Activated CD8-positive, alpha-beta memory T cell treated with anti-CD3 and anti-CD28 coated beads, Interleukin-2, amount 10 ng/mL, durations not matched to agents 7 days and 5 days (primary cell): Measurements from ENCODE around the gene EFHD1. TPM values are rescaled to one million over a fixed set of nuclear protein-coding genes. Genes with fewer than 3 reads are reported as not detected.
"Not testable (repeated sequence)": the region's sequence is repeated elsewhere in the genome, so short reads cannot be mapped to it uniquely, and the experiment has no call there.

ENCODE experiments used
- ATAC-seq: fragments of 150-1000 bp; cut with Tn5 transposase; one replicate; pipeline ENCODE4 v1.10.0; 2021; ENCODE audit warnings: moderate library complexity
- CTCF ChIA-PET: fragments of 350-600 bp; sonication (Branson Sonifier 250); formaldehyde crosslinking; loops from one replicate; lab custom pipeline; 2021; ENCODE audit warnings: antibody characterized with exemption; lab: Charles Lee
- DNase-seq: peaks from one replicate; pipeline ENCODE4 v3.0.0-alpha.2; 2020
- H3K27ac Mint-ChIP-seq: one replicate; pipeline ENCODE4 v1.8.0; 2021; ENCODE audit warnings: mild to moderate bottlenecking, mixed read lengths
- H3K27me3 Mint-ChIP-seq: one replicate; pipeline ENCODE4 v1.8.0; 2021; ENCODE audit warnings: mixed read lengths
- H3K36me3 Mint-ChIP-seq: one replicate; pipeline ENCODE4 v1.8.0; 2021; ENCODE audit warnings: mild to moderate bottlenecking, mixed read lengths
- H3K4me1 Mint-ChIP-seq: one replicate; pipeline ENCODE4 v1.8.0; 2021; ENCODE audit warnings: mixed read lengths
- H3K4me3 Mint-ChIP-seq: one replicate; pipeline ENCODE4 v1.8.0; 2021; ENCODE audit warnings: mild to moderate bottlenecking, moderate library complexity, mixed read lengths
- H3K9me3 Mint-ChIP-seq: one replicate; pipeline ENCODE4 v1.8.0; 2022; ENCODE audit warnings: low read depth, mixed read lengths
- total RNA-seq, 2 experiments: library from RNA; stranded (reverse); gene quantifications; one replicate each; pipeline ENCODE4 v1.2.3, GENCODE V29; 2021

EFHD1 gene
- total RNA-seq, 2 experiments from 2014 or later, result 0.23 to 1.4 TPM

- no peaks in the 10 kb centered on the region for H3K9me3 Mint-ChIP-seq
- CTCF ChIA-PET, result no interaction called here
- ATAC-seq, result no peak
- H3K4me1 Mint-ChIP-seq, result peaks cover 14% of the 10 kb centered on the region
- no peak for DNase-seq
- H3K4me3 Mint-ChIP-seq, result no peak overlapping the region
- H3K27ac Mint-ChIP-seq, result no peak overlapping the region
- peaks cover 6% of the 10 kb centered on the region for H3K27me3 Mint-ChIP-seq
- H3K36me3 Mint-ChIP-seq, result no peaks in the 10 kb centered on the region
Measured at GRCh38 chr2:232672588-232672987, 39.2 kb downstream of the EFHD1 start.

DNA sequence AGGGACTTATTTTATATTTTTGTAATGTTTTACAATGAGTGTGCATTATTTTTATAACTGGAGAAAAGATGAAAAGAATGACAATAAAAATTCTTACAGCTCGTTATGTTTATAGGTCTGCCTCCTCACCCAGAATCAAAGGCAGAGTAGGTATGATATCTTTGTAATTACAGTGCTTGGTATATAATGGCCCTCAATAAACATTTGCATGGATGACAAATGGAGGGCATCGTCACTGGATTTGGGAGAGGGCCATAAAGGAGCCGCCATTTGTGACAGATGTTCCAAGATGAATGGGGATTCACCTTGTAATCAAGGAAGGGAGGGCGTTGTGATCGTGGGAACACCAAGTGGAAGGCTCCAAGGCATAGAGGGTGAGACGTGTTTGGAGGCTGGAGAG lies 41.1 kb downstream of the EFHD1 start:
- DNase-seq (no peak), ATAC-seq (no peak)
- peaks cover 4% of the 10 kb centered on the region for H3K27me3 Mint-ChIP-seq
- no peak overlapping the region for H3K4me3 Mint-ChIP-seq
- peaks cover 14% of the 10 kb centered on the region for H3K4me1 Mint-ChIP-seq
- CTCF ChIA-PET, result no interaction called here
- H3K27ac Mint-ChIP-seq, result no peak overlapping the region
- H3K9me3 Mint-ChIP-seq, result no peaks in the 10 kb centered on the region
- H3K36me3 Mint-ChIP-seq, result no peaks in the 10 kb centered on the region

DNA sequence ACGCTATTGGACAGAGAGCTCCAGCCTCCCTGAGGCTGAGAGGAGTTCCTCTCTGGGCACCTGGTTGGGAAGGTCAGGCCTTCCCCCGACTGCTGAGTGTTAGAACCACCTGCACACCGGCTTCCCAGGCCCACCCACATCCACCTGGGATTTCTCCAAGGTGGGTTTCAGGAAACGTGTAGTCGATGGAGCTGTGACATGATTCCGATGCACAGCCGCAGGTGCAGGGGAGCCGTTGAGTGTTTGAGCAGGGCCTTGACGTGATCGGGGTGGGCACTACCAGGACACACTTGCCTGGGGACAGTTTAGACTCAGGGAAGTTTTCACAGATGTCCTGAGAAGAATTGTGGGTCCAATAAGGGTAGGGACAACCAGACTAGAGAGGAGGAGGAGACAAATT lies 42.0 kb downstream of the EFHD1 start:
- CTCF ChIA-PET, result no interaction called here
- H3K4me1 Mint-ChIP-seq, result peaks cover 14% of the 10 kb centered on the region
- H3K27me3 Mint-ChIP-seq, result peaks cover 8% of the 10 kb centered on the region

DNA sequence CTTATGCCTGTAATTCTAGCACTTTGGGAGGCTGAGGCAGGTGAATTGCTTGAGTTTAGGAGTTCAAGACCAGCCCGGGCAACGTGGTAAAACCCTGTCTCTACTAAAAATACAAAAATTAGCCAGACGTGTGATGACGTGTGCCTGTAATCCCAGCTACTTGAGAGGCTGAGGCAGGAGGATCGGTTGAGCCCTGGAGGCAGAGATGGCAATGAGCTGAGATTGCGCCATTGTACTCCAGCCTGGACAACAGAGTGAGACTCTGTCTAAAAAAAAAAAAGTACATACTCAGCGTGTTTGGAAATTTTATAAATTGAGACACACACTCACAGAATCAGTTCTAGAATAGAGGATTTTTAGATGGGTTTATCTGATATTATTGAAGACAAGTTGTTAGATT lies 46.6 kb downstream of the EFHD1 start:
- no peak for DNase-seq
- ATAC-seq, result no peak
- Mint-ChIP-seq H3K9me3 (no peaks in the 10 kb centered on the region), H3K27me3 (peaks cover 27% of the 10 kb centered on the region), H3K27ac (no peak overlapping the region), H3K4me3 (no peak overlapping the region), H3K36me3 (no peaks in the 10 kb centered on the region), H3K4me1 (peaks cover 14% of the 10 kb centered on the region)
- CTCF ChIA-PET, result no interaction called here

More for the DNA sequence above, 42.0 kb downstream of the EFHD1 start:
- Mint-ChIP-seq H3K36me3 (no peaks in the 10 kb centered on the region), H3K27ac (no peak overlapping the region), H3K4me3 (no peak overlapping the region), H3K9me3 (no peaks in the 10 kb centered on the region)
- no peak for ATAC-seq
- DNase-seq, result no peak

GRCh38 chr2:232681527-232681926 lies 48.1 kb downstream of the EFHD1 start:
- no peak overlapping the region for H3K27ac Mint-ChIP-seq
- no peak for ATAC-seq
- peaks cover 27% of the 10 kb centered on the region for H3K27me3 Mint-ChIP-seq
- H3K4me3 Mint-ChIP-seq, result no peak overlapping the region
- DNase-seq, result no peak
- H3K9me3 Mint-ChIP-seq, result no peaks in the 10 kb centered on the region
- CTCF ChIA-PET, result no interaction called here
- H3K36me3 Mint-ChIP-seq, result no peaks in the 10 kb centered on the region
- peaks cover 7% of the 10 kb centered on the region for H3K4me1 Mint-ChIP-seq

DNA sequence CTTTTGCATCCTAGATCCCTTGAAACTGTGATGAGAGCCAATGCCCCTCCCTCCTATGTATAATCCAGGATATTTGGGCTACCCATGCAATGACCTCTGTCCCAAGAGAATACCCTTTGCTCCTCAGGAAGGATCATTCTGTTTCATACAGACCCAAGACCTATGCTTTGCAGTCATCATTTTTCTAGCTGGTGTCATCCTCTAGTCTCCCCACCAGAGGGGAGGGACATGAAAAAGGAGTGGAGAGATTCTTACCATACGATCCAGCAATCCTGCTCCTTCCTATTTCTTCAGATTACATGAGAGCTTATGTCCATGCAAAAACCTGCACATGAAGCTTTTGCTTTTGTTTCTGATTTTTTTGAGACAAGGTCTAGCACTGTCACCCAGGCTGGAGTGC lies 50.0 kb downstream of the EFHD1 start:
- CTCF ChIA-PET, result interaction anchor here (1.0 to 1.8 kb wide), 2 partner anchors 16 to 78 kb away, joined by 3 to 6 read pairs; no protein-coding TSS in a partner anchor
- H3K4me1 Mint-ChIP-seq, result no peaks in the 10 kb centered on the region
- H3K27ac Mint-ChIP-seq, result no peak overlapping the region
- no peaks in the 10 kb centered on the region for H3K9me3 Mint-ChIP-seq
- no peak overlapping the region for H3K4me3 Mint-ChIP-seq
- DNase-seq, result no peak
- no peak for ATAC-seq
- H3K27me3 Mint-ChIP-seq, result peaks cover 27% of the 10 kb centered on the region
- H3K36me3 Mint-ChIP-seq, result no peaks in the 10 kb centered on the region

DNA sequence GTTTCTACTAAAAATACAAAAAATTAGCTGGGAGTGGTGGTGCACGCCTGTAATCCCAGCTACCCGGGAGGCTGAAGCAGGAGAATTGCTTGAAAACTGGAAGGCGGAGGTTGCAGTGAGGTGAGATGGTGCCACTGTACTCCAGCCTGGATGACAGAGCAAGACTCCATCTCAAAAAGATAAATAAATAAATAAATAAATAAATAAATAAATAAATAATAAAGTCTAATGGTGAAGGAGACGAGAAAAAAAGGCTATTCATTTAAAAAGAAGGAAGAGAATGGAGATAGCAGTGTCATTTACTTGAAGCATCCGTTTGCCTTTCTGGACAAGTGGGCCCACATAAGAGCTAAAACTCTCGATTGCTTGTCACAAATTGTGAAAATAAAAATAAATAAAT lies 52.0 kb downstream of the EFHD1 start:
- H3K36me3 Mint-ChIP-seq, H3K4me3 Mint-ChIP-seq, H3K4me1 Mint-ChIP-seq, H3K27ac Mint-ChIP-seq, H3K9me3 Mint-ChIP-seq, DNase-seq, CTCF ChIA-PET, ATAC-seq: not testable (repeated sequence)
- peaks cover 19% of the 10 kb centered on the region for H3K27me3 Mint-ChIP-seq

GRCh38 chr2:232687382-232688160 lies 54.2 kb downstream of the EFHD1 start:
- DNase-seq (no peak), ATAC-seq (no peak)
- H3K27ac Mint-ChIP-seq, result no peak overlapping the region
- CTCF ChIA-PET, result interaction anchor here (0.7 kb wide), 1 partner anchor 31 kb away, joined by 3 read pairs; no protein-coding TSS in a partner anchor
- H3K4me3 Mint-ChIP-seq, result no peak overlapping the region
- H3K4me1 Mint-ChIP-seq, result no peaks in the 10 kb centered on the region
- no peaks in the 10 kb centered on the region for H3K9me3 Mint-ChIP-seq
- H3K36me3 Mint-ChIP-seq, result no peaks in the 10 kb centered on the region
- peaks cover 11% of the 10 kb centered on the region for H3K27me3 Mint-ChIP-seq

- H3K27ac Mint-ChIP-seq, result no peak overlapping the region
- no peaks in the 10 kb centered on the region for H3K9me3 Mint-ChIP-seq
- ATAC-seq (no peak), DNase-seq (no peak)
- no peaks in the 10 kb centered on the region for H3K4me1 Mint-ChIP-seq
- H3K36me3 Mint-ChIP-seq, result no peaks in the 10 kb centered on the region
- CTCF ChIA-PET, result interaction anchor here (0.7 kb wide), 1 partner anchor 32 kb away, joined by 3 read pairs; no protein-coding TSS in a partner anchor
- H3K27me3 Mint-ChIP-seq, result peaks cover 10% of the 10 kb centered on the region
- no peak overlapping the region for H3K4me3 Mint-ChIP-seq
Measured at GRCh38 chr2:232688201-232688600, 54.8 kb downstream of the EFHD1 start.

DNA sequence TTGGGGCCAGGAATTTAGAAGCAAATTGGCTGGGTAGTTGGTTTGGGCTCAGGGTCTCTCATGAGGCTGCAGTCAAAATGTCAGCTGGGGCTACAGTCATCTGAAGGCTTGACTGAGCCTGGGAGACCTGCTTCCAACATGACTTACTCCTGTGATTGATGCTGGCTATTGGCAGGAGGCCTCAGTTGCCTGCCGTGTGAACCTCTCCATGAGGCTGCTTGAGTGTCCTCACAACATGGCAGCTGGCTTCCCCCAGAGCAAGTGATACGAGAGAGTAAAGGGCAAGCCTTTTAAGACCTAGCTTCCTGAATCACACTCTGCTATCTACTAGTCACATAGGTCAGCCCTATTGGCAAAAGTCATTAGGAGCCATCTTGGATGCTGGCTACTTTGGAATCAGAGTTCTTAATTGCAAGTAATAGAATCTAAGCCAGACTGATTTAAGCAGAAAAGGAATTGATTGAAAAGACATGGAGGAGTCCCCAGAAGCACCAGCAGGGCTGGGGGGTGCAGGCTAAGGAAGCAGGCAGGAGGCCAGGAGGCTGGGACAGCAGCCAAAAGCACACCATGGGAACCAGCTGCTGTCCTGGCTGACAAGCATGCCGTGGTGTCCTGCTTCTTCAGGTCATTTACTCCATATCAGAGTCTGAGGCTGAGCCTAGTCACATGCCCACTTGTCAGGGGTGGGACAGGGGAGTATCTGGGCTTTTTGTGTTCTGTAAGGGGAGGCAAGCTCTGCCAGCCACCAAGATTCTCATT lies 55.9 kb downstream of the EFHD1 start:
- H3K27ac Mint-ChIP-seq, result no peak overlapping the region
- ATAC-seq (no peak), DNase-seq (no peak)
- no peaks in the 10 kb centered on the region for H3K9me3 Mint-ChIP-seq
- H3K36me3 Mint-ChIP-seq, result no peaks in the 10 kb centered on the region
- peaks cover under 1% of the 10 kb centered on the region for H3K27me3 Mint-ChIP-seq
- H3K4me3 Mint-ChIP-seq, result no peak overlapping the region
- H3K4me1 Mint-ChIP-seq, result no peaks in the 10 kb centered on the region
- CTCF ChIA-PET, result no interaction called here

GRCh38 chr2:232691117-232691516 lies 57.7 kb downstream of the EFHD1 start:
- CTCF ChIA-PET, H3K4me1 Mint-ChIP-seq, H3K27me3 Mint-ChIP-seq, H3K27ac Mint-ChIP-seq, H3K9me3 Mint-ChIP-seq, DNase-seq, H3K4me3 Mint-ChIP-seq, ATAC-seq, H3K36me3 Mint-ChIP-seq: not testable (repeated sequence)

DNA sequence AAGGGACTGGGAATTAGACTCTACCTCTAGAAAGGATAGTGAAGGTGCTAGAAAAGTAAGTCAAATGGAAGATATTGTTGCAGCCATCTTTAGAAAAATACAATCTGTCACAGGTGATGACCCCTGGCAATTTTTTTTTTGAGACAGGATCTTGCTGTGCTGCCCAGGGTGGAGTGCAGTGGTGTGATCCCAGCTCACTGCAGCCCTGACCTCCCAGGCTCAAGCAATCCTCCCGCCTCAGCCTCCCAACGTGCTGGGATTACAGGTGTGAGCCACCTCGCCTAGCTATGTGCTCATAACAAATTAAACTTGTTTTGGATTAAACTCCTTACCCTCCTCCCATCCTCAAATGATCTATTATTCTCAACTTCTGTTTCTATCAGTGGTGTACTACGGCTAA lies 59.9 kb downstream of the EFHD1 start:
- CTCF ChIA-PET, result no interaction called here

GRCh38 chr2:232696609-232697058 lies 63.2 kb downstream of the EFHD1 start:
- Mint-ChIP-seq H3K27ac (peak overlapping the region; percentile 73), H3K9me3 (no peaks in the 10 kb centered on the region), H3K27me3 (no peaks in the 10 kb centered on the region), H3K4me1 (peaks cover 36% of the 10 kb centered on the region), H3K36me3 (peaks cover 23% of the 10 kb centered on the region), H3K4me3 (peak overlapping the region; percentile 99)
- CTCF ChIA-PET, result no interaction called here
- DNase-seq (no peak), ATAC-seq (no peak)

More for the DNA sequence above, 59.9 kb downstream of the EFHD1 start:
- DNase-seq (peak; percentile 14), ATAC-seq (no peak)
- Mint-ChIP-seq H3K36me3 (peaks cover 3% of the 10 kb centered on the region), H3K4me3 (no peak overlapping the region), H3K4me1 (peaks cover 11% of the 10 kb centered on the region), H3K27me3 (no peaks in the 10 kb centered on the region), H3K27ac (no peak overlapping the region), H3K9me3 (no peaks in the 10 kb centered on the region)
